Hepatocyte (in vitro differentiated cells): ENCODE data around the gene ARHGAP26.

Experiments
- EZH2phosphoT487 ChIP-seq: fragments of 200-600 bp; sonication (generic); IDR thresholded peaks from one replicate; pipeline ENCODE4 v1.6.1; 2018; ENCODE audit warnings: antibody characterized with exemption, mild to moderate bottlenecking, low read depth, moderate library complexity; ENCODE audit not compliant: unreplicated experiment, severe bottlenecking
- TF ChIP-seq, protein P1 (sequence below): fragments of 200-600 bp; sonication (generic); IDR thresholded peaks from 2 replicates; pipeline ENCODE4 v1.5.1; 2016; ENCODE audit warnings: antibody characterized with exemption, mild to moderate bottlenecking; ENCODE audit not compliant: poor library complexity

DNA sequence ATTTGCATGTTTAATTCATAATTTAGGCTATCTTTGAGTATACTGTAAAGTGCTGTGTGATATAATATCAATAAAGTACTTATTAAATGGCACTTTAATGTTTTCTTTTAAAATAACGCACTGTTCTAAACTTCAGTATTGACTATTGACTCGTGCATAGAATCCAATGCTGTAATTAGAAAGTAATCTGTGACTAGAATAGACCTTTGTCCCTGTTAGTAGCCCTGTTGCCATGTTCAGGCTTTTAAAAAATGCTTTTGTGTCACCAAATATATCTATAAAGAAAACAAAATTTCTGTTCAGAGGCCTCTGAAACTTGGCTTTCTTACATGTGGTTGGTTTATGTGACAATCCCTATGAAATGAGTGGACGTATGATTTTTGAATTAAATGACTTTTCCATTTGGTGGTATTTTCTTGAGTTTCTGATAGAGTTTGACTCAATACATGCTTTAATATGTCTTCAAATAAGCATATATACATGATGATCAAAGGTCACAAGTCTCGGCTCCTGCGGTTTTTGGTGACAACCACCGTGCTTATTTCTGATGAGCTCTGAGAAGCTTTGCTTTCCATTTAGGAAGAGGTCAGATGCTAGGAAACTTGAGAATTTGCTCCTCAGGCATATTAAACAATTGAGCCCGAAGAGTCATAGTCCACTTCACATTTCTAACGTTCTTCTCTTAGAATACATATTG, 458.6 kb downstream of the ARHGAP26 start:
- no peak for TF ChIP-seq EZH2phosphoT487
- TF ChIP-seq, protein P1, sequence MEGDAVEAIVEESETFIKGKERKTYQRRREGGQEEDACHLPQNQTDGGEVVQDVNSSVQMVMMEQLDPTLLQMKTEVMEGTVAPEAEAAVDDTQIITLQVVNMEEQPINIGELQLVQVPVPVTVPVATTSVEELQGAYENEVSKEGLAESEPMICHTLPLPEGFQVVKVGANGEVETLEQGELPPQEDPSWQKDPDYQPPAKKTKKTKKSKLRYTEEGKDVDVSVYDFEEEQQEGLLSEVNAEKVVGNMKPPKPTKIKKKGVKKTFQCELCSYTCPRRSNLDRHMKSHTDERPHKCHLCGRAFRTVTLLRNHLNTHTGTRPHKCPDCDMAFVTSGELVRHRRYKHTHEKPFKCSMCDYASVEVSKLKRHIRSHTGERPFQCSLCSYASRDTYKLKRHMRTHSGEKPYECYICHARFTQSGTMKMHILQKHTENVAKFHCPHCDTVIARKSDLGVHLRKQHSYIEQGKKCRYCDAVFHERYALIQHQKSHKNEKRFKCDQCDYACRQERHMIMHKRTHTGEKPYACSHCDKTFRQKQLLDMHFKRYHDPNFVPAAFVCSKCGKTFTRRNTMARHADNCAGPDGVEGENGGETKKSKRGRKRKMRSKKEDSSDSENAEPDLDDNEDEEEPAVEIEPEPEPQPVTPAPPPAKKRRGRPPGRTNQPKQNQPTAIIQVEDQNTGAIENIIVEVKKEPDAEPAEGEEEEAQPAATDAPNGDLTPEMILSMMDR, result no peak
